Effector memory CD4-positive, alpha-beta T cell (primary cell): Measurements from ENCODE around the gene TENM4.

Experiments
- DNase-seq, 3 donors: peaks; one replicate each; pipeline ENCODE4 v3.0.0-alpha.2; 2020
- H3K27ac ChIP-seq: 2 replicates; pipeline ENCODE4 v1.7.0; 2013; ENCODE audit warnings: mild to moderate bottlenecking, low read length, moderate library complexity; ENCODE audit not compliant: insufficient read depth, poor library complexity, severe bottlenecking
- H3K27me3 ChIP-seq: replicated peaks from 2 replicates; pipeline ENCODE4 v1.7.0; 2013; ENCODE audit warnings: mild to moderate bottlenecking, low read length; ENCODE audit not compliant: insufficient read depth, control insufficient read depth, poor library complexity, severe bottlenecking
- H3K36me3 ChIP-seq: 2 replicates; pipeline ENCODE4 v1.7.0; 2013; ENCODE audit warnings: mild to moderate bottlenecking, low read length, moderate library complexity; ENCODE audit not compliant: control insufficient read depth, insufficient read depth
- H3K4me1 ChIP-seq: 2 replicates; pipeline ENCODE4 v1.7.0; 2013; ENCODE audit warnings: low read length, mild to moderate bottlenecking; ENCODE audit not compliant: control insufficient read depth, insufficient read depth, poor library complexity, severe bottlenecking
- H3K4me3 ChIP-seq: 2 replicates; pipeline ENCODE4 v1.7.0; 2013; ENCODE audit warnings: low read length, low read depth, mild to moderate bottlenecking; ENCODE audit not compliant: insufficient read depth, poor library complexity, severe bottlenecking
- H3K9me3 ChIP-seq: 2 replicates; pipeline ENCODE4 v1.7.0; 2013; ENCODE audit warnings: mild to moderate bottlenecking, low read length, moderate library complexity; ENCODE audit not compliant: control insufficient read depth

Gene TENM4

GRCh38 chr11:79165908-79166307 is 274.9 kb downstream of the TENM4 start:
- Histone ChIP-seq H3K4me1 (no peaks in the 10 kb centered on the region), H3K36me3 (no peaks in the 10 kb centered on the region), H3K4me3 (no peak overlapping the region), H3K27ac (no peak overlapping the region), H3K27me3 (no peaks in the 10 kb centered on the region), H3K9me3 (no peaks in the 10 kb centered on the region)
- DNase-seq: no peak

GRCh38 chr11:79160791-79161403 is 279.9 kb downstream of the TENM4 start:
- no peaks in the 10 kb centered on the region for H3K36me3 ChIP-seq
- H3K4me1 ChIP-seq: no peaks in the 10 kb centered on the region
- H3K27ac ChIP-seq: no peak overlapping the region
- no peak overlapping the region for H3K4me3 ChIP-seq
- no peak for DNase-seq
- no peaks in the 10 kb centered on the region for H3K27me3 ChIP-seq
- no peaks in the 10 kb centered on the region for H3K9me3 ChIP-seq

GRCh38 chr11:79159657-79160450 is 281.0 kb downstream of the TENM4 start:
- H3K4me1 ChIP-seq: no peaks in the 10 kb centered on the region
- H3K9me3 ChIP-seq: no peaks in the 10 kb centered on the region
- no peaks in the 10 kb centered on the region for H3K27me3 ChIP-seq
- no peak for DNase-seq
- H3K36me3 ChIP-seq: no peaks in the 10 kb centered on the region
- no peak overlapping the region for H3K27ac ChIP-seq
- no peak overlapping the region for H3K4me3 ChIP-seq

GRCh38 chr11:79157738-79158137 is 283.1 kb downstream of the TENM4 start:
- H3K27ac ChIP-seq: no peak overlapping the region
- no peak for DNase-seq
- no peaks in the 10 kb centered on the region for H3K9me3 ChIP-seq
- no peaks in the 10 kb centered on the region for H3K4me1 ChIP-seq
- no peaks in the 10 kb centered on the region for H3K27me3 ChIP-seq
- H3K4me3 ChIP-seq: no peak overlapping the region
- H3K36me3 ChIP-seq: no peaks in the 10 kb centered on the region

- Histone ChIP-seq H3K4me1 (no peaks in the 10 kb centered on the region), H3K9me3 (no peaks in the 10 kb centered on the region), H3K4me3 (no peak overlapping the region), H3K27ac (no peak overlapping the region), H3K36me3 (no peaks in the 10 kb centered on the region), H3K27me3 (no peaks in the 10 kb centered on the region)
- no peak for DNase-seq
Observed at GRCh38 chr11:79156031-79156430, 284.8 kb downstream of the TENM4 start.

- Histone ChIP-seq H3K4me3 (no peak overlapping the region), H3K4me1 (no peaks in the 10 kb centered on the region), H3K36me3 (no peaks in the 10 kb centered on the region), H3K27ac (no peak overlapping the region), H3K27me3 (no peaks in the 10 kb centered on the region), H3K9me3 (no peaks in the 10 kb centered on the region)
- no peak for DNase-seq
Observed at GRCh38 chr11:79155237-79155636, 285.6 kb downstream of the TENM4 start.

GRCh38 chr11:79152511-79152910 is 288.3 kb downstream of the TENM4 start:
- H3K27me3 ChIP-seq: no peaks in the 10 kb centered on the region
- H3K4me1 ChIP-seq: no peaks in the 10 kb centered on the region
- no peak overlapping the region for H3K4me3 ChIP-seq
- H3K36me3 ChIP-seq: no peaks in the 10 kb centered on the region
- no peak overlapping the region for H3K27ac ChIP-seq
- DNase-seq: no peak
- H3K9me3 ChIP-seq: no peaks in the 10 kb centered on the region

GRCh38 chr11:79151396-79151795 is 289.4 kb downstream of the TENM4 start:
- Histone ChIP-seq H3K4me1 (no peaks in the 10 kb centered on the region), H3K4me3 (no peak overlapping the region), H3K9me3 (no peaks in the 10 kb centered on the region), H3K27me3 (no peaks in the 10 kb centered on the region), H3K36me3 (no peaks in the 10 kb centered on the region), H3K27ac (no peak overlapping the region)
- no peak for DNase-seq

- Histone ChIP-seq H3K27me3 (no peaks in the 10 kb centered on the region), H3K9me3 (no peaks in the 10 kb centered on the region), H3K36me3 (no peaks in the 10 kb centered on the region), H3K27ac (no peak overlapping the region), H3K4me1 (no peaks in the 10 kb centered on the region), H3K4me3 (no peak overlapping the region)
- DNase-seq: no peak
Observed at GRCh38 chr11:79150966-79151365, 289.9 kb downstream of the TENM4 start.

- Histone ChIP-seq H3K4me1 (no peaks in the 10 kb centered on the region), H3K27ac (no peak overlapping the region)
- no peak for DNase-seq
Observed at GRCh38 chr11:79150320-79150719, 290.5 kb downstream of the TENM4 start.

More at GRCh38 chr11:79150320-79150719, 290.5 kb downstream of the TENM4 start:
- no peaks in the 10 kb centered on the region for H3K36me3 ChIP-seq
- H3K9me3 ChIP-seq: no peaks in the 10 kb centered on the region
- no peak overlapping the region for H3K4me3 ChIP-seq
- H3K27me3 ChIP-seq: no peaks in the 10 kb centered on the region
